T-helper 17 cell (primary cell): ENCODE measurements around the gene DCTD. TPM values are rescaled to one million over a fixed set of nuclear protein-coding genes. Genes with fewer than 3 reads are reported as not detected.

Experiments used
- ATAC-seq: fragments of 150-1000 bp; cut with Tn5 transposase; 2 replicates; pipeline ENCODE4 v1.10.0; 2021; ENCODE audit warnings: mild to moderate bottlenecking, moderate library complexity
- DNase-seq, 3 donors: peaks; one replicate each; pipeline versions ENCODE4 v3.0.0 to v3.0.0-alpha.2; 2020 to 2021
- H3K9me3 ChIP-seq: one replicate; pipeline ENCODE4 v1.7.0; 2013; ENCODE audit warnings: low read length, mild to moderate bottlenecking; ENCODE audit not compliant: control insufficient read depth, poor library complexity, severe bottlenecking
- H3K27ac Mint-ChIP-seq: one replicate; pipeline ENCODE4 v1.8.0; 2022; ENCODE audit warnings: mild to moderate bottlenecking, moderate library complexity, mixed read lengths
- H3K27me3 Mint-ChIP-seq: one replicate; pipeline ENCODE4 v1.8.0; 2022; ENCODE audit warnings: mixed read lengths
- H3K36me3 Mint-ChIP-seq: one replicate; pipeline ENCODE4 v1.8.0; 2022; ENCODE audit warnings: low read depth, mixed read lengths
- H3K4me1 Mint-ChIP-seq: one replicate; pipeline ENCODE4 v1.8.0; 2022; ENCODE audit warnings: mild to moderate bottlenecking, mixed read lengths
- H3K4me3 Mint-ChIP-seq: one replicate; pipeline ENCODE4 v1.8.0; 2022; ENCODE audit warnings: mild to moderate bottlenecking, moderate library complexity, mixed read lengths
- total RNA-seq, 4 donors: library from RNA in 2 of 4; stranded (reverse) in 2 of 4; gene quantifications; one replicate each; pipeline ENCODE4 v1.2.3 and lab custom pipeline; 2022 to 2026

DCTD gene
- total RNA-seq, 2 donors from 2014 or later: 50.4 to 55.5 TPM

- no peaks in the 10 kb centered on the region for H3K9me3 ChIP-seq
- H3K36me3 Mint-ChIP-seq: peaks cover 13% of the 10 kb centered on the region
- no peaks in the 10 kb centered on the region for H3K4me1 Mint-ChIP-seq
- H3K27ac Mint-ChIP-seq: no peak overlapping the region
- H3K27me3 Mint-ChIP-seq: no peaks in the 10 kb centered on the region
- DNase-seq (no peak), ATAC-seq (no peak)
- H3K4me3 Mint-ChIP-seq: no peak overlapping the region
These were observed 36.5 kb downstream of the DCTD start for GRCh38 chr4:182880387-182881356.

- DNase-seq (no peak), ATAC-seq (no peak)
- H3K9me3 ChIP-seq: no peaks in the 10 kb centered on the region
- Mint-ChIP-seq H3K27me3 (no peaks in the 10 kb centered on the region), H3K36me3 (peaks cover 15% of the 10 kb centered on the region), H3K27ac (no peak overlapping the region), H3K4me3 (no peak overlapping the region), H3K4me1 (no peaks in the 10 kb centered on the region)
These were observed 37.3 kb downstream of the DCTD start for GRCh38 chr4:182879913-182880312.

GRCh38 chr4:182878633-182879495 lies 38.3 kb downstream of the DCTD start:
- no peak overlapping the region for H3K4me3 Mint-ChIP-seq
- DNase-seq: no peak
- H3K27ac Mint-ChIP-seq: no peak overlapping the region
- H3K4me1 Mint-ChIP-seq: no peaks in the 10 kb centered on the region
- no peaks in the 10 kb centered on the region for H3K9me3 ChIP-seq
- no peak for ATAC-seq
- peaks cover 14% of the 10 kb centered on the region for H3K36me3 Mint-ChIP-seq
- no peaks in the 10 kb centered on the region for H3K27me3 Mint-ChIP-seq

- no peak for DNase-seq
- peaks cover 2% of the 10 kb centered on the region for H3K4me1 Mint-ChIP-seq
- H3K9me3 ChIP-seq: no peaks in the 10 kb centered on the region
- H3K4me3 Mint-ChIP-seq: no peak overlapping the region
- H3K27ac Mint-ChIP-seq: peak overlapping the region; percentile 61
- H3K36me3 Mint-ChIP-seq: peaks cover 14% of the 10 kb centered on the region
- no peak for ATAC-seq
- no peaks in the 10 kb centered on the region for H3K27me3 Mint-ChIP-seq
These were observed 39.8 kb downstream of the DCTD start for GRCh38 chr4:182877326-182877883.

GRCh38 chr4:182876427-182876826 lies 40.8 kb downstream of the DCTD start:
- H3K27ac Mint-ChIP-seq: no peak overlapping the region
- no peaks in the 10 kb centered on the region for H3K9me3 ChIP-seq
- no peak overlapping the region for H3K4me3 Mint-ChIP-seq
- peaks cover 14% of the 10 kb centered on the region for H3K36me3 Mint-ChIP-seq
- ATAC-seq: no peak
- no peak for DNase-seq
- peaks cover 5% of the 10 kb centered on the region for H3K4me1 Mint-ChIP-seq
- H3K27me3 Mint-ChIP-seq: no peaks in the 10 kb centered on the region

GRCh38 chr4:182875453-182876405 lies 41.5 kb downstream of the DCTD start:
- no peaks in the 10 kb centered on the region for H3K9me3 ChIP-seq
- DNase-seq (no peak), ATAC-seq (no peak)
- Mint-ChIP-seq H3K4me1 (peaks cover 5% of the 10 kb centered on the region), H3K27ac (no peak overlapping the region), H3K27me3 (no peaks in the 10 kb centered on the region), H3K36me3 (peaks cover 14% of the 10 kb centered on the region), H3K4me3 (no peak overlapping the region)

GRCh38 chr4:182874797-182875345 lies 42.3 kb downstream of the DCTD start:
- no peak for ATAC-seq
- Mint-ChIP-seq H3K36me3 (peaks cover 14% of the 10 kb centered on the region), H3K27ac (no peak overlapping the region), H3K4me1 (peaks cover 5% of the 10 kb centered on the region), H3K27me3 (no peaks in the 10 kb centered on the region), H3K4me3 (no peak overlapping the region)
- H3K9me3 ChIP-seq: no peaks in the 10 kb centered on the region
- no peak for DNase-seq

GRCh38 chr4:182874304-182874751 lies 42.9 kb downstream of the DCTD start:
- ATAC-seq (no peak), DNase-seq (no peak)
- Mint-ChIP-seq H3K27me3 (no peaks in the 10 kb centered on the region), H3K27ac (peak overlapping the region; percentile 41), H3K4me3 (no peak overlapping the region), H3K4me1 (peaks cover 5% of the 10 kb centered on the region), H3K36me3 (peaks cover 14% of the 10 kb centered on the region)
- no peaks in the 10 kb centered on the region for H3K9me3 ChIP-seq

- Mint-ChIP-seq H3K4me3 (no peak overlapping the region), H3K4me1 (peaks cover 5% of the 10 kb centered on the region), H3K27me3 (no peaks in the 10 kb centered on the region), H3K36me3 (peaks cover 14% of the 10 kb centered on the region), H3K27ac (peak overlapping the region; percentile 41)
- no peaks in the 10 kb centered on the region for H3K9me3 ChIP-seq
- DNase-seq (no peak), ATAC-seq (no peak)
These were observed 43.5 kb downstream of the DCTD start for GRCh38 chr4:182873726-182874125.

- no peaks in the 10 kb centered on the region for H3K9me3 ChIP-seq
- no peak for DNase-seq
- Mint-ChIP-seq H3K36me3 (peaks cover 14% of the 10 kb centered on the region), H3K4me3 (no peak overlapping the region), H3K4me1 (peaks cover 5% of the 10 kb centered on the region), H3K27me3 (no peaks in the 10 kb centered on the region), H3K27ac (no peak overlapping the region)
- no peak for ATAC-seq
These were observed 43.9 kb downstream of the DCTD start for GRCh38 chr4:182873289-182873688.

- H3K4me3 Mint-ChIP-seq: no peak overlapping the region
- H3K27me3 Mint-ChIP-seq: no peaks in the 10 kb centered on the region
- H3K9me3 ChIP-seq: no peaks in the 10 kb centered on the region
- peaks cover 5% of the 10 kb centered on the region for H3K4me1 Mint-ChIP-seq
- ATAC-seq (no peak), DNase-seq (no peak)
- H3K36me3 Mint-ChIP-seq: peaks cover 12% of the 10 kb centered on the region
- H3K27ac Mint-ChIP-seq: no peak overlapping the region
These were observed 44.3 kb downstream of the DCTD start for GRCh38 chr4:182872886-182873285.

GRCh38 chr4:182871616-182872015 lies 45.6 kb downstream of the DCTD start:
- H3K4me1 Mint-ChIP-seq: peaks cover 5% of the 10 kb centered on the region
- H3K9me3 ChIP-seq: no peaks in the 10 kb centered on the region
- no peaks in the 10 kb centered on the region for H3K27me3 Mint-ChIP-seq
- DNase-seq (no peak), ATAC-seq (no peak)
- H3K36me3 Mint-ChIP-seq: peaks cover 5% of the 10 kb centered on the region
- no peak overlapping the region for H3K27ac Mint-ChIP-seq
- H3K4me3 Mint-ChIP-seq: no peak overlapping the region
